Smooth muscle cell (in vitro differentiated cells): ENCODE results near the gene WDR64. TPM values are rescaled to one million over a fixed set of nuclear protein-coding genes. Genes with fewer than 3 reads are reported as not detected.

Source experiments
- DNase-seq: peaks from one replicate; lab custom pipeline; 2025; ENCODE audit not compliant: unreplicated experiment; lab: John Stamatoyannopoulos, UW
- H2AFZ ChIP-seq: fragments of 200-600 bp; sonication (generic); 2 replicates; pipeline ENCODE4 v1.6.0; 2016; ENCODE audit warnings: antibody characterized with exemption, low read depth, mild to moderate bottlenecking
- H3F3A ChIP-seq: fragments of 200-600 bp; sonication (generic); 2 replicates; pipeline ENCODE4 v1.6.0; 2017; ENCODE audit warnings: antibody characterized with exemption, low read depth
- H3K27ac ChIP-seq: fragments of 200-600 bp; sonication (generic); 2 replicates; pipeline ENCODE4 v1.5.1; 2016; ENCODE audit warnings: low read depth, mild to moderate bottlenecking
- H3K27me3 ChIP-seq: fragments of 200-600 bp; sonication (generic); 2 replicates; pipeline ENCODE4 v1.6.1; 2016; ENCODE audit warnings: low read depth, mild to moderate bottlenecking
- H3K36me3 ChIP-seq: fragments of 200-600 bp; sonication (generic); 2 replicates; pipeline ENCODE4 v1.5.1; 2016; ENCODE audit warnings: low read depth
- H3K4me1 ChIP-seq: fragments of 200-600 bp; sonication (generic); 2 replicates; pipeline ENCODE4 v1.5.1; 2016; ENCODE audit warnings: low read depth
- H3K4me2 ChIP-seq: fragments of 200-600 bp; sonication (generic); 2 replicates; pipeline ENCODE4 v1.6.0; 2016; ENCODE audit warnings: mild to moderate bottlenecking
- H3K4me3 ChIP-seq: fragments of 200-600 bp; sonication (generic); 2 replicates; pipeline ENCODE4 v1.5.1; 2016; ENCODE audit warnings: mild to moderate bottlenecking
- H3K79me2 ChIP-seq: fragments of 200-600 bp; sonication (generic); 2 replicates; pipeline ENCODE4 v1.6.0; 2016; ENCODE audit warnings: low read depth, mild to moderate bottlenecking
- H3K9ac ChIP-seq: fragments of 200-600 bp; sonication (generic); 2 replicates; pipeline ENCODE4 v1.6.0; 2016; ENCODE audit warnings: low read depth
- H3K9me3 ChIP-seq: fragments of 200-600 bp; sonication (generic); replicated peaks from 2 replicates; pipeline ENCODE4 v1.5.1; 2016; ENCODE audit warnings: low read depth
- H4K20me1 ChIP-seq: fragments of 200-600 bp; sonication (generic); 2 replicates; pipeline ENCODE4 v1.6.0; 2016; ENCODE audit warnings: low read depth
- WGBS: methylation state at CpG from one replicate; pipeline ENCODE4 v1.1.7; 2016; ENCODE audit warnings: low lambda C conversion rate; 5-methylcytosine and 5-hydroxymethylcytosine counted together
- polyA plus RNA-seq: library from polyadenylated mRNA; unstranded; fragments of >200 nt; fragmentation: Nextera tagmentation; extraction: Ambion mirVana; gene quantifications from 2 replicates; pipeline ENCODE4 v1.2.1, GENCODE V29; 2016
- total RNA-seq: library from RNA; depleted of rRNA; stranded (reverse); fragments of >200 nt; gene quantifications from 2 replicates; pipeline ENCODE4 v1.2.3, GENCODE V29; 2014
- TF ChIP-seq, protein P1 (sequence below): fragments of 200-600 bp; sonication (generic); IDR thresholded peaks from 2 replicates; pipeline ENCODE4 v1.5.1; 2017; ENCODE audit warnings: borderline replicate concordance, mild to moderate bottlenecking, antibody characterized with exemption; ENCODE audit not compliant: insufficient read depth, poor library complexity, severe bottlenecking

Gene WDR64
- total and polyA plus RNA-seq, 2 experiments from 2014 or later: not detected

DNA sequence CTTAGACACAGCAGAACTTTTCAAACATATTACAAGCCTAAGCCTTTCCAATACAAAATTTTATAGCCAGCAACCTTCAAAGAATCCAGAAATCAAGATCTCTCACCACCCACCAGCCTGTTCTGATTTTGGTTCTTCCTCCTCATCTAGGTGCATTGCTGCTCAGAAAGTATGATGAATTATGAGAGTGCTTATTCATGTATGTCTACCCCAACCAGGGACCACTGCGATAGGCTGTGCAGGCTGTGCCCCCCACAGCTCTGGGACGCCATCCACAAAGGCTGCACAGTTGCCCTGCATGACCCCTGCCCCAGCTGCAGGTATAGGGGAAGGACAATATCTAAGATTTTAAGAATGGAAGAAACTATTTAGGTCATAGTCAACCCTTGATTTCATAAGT lies 55.4 kb downstream of the WDR64 start:
- H4K20me1 ChIP-seq: no peaks in the 10 kb centered on the region
- no peaks in the 10 kb centered on the region for H3K79me2 ChIP-seq
- no peaks in the 10 kb centered on the region for H3K9me3 ChIP-seq
- no peak overlapping the region for H2AFZ ChIP-seq
- no peaks in the 10 kb centered on the region for H3K4me1 ChIP-seq
- H3K9ac ChIP-seq: no peak overlapping the region
- TF ChIP-seq, protein P1, sequence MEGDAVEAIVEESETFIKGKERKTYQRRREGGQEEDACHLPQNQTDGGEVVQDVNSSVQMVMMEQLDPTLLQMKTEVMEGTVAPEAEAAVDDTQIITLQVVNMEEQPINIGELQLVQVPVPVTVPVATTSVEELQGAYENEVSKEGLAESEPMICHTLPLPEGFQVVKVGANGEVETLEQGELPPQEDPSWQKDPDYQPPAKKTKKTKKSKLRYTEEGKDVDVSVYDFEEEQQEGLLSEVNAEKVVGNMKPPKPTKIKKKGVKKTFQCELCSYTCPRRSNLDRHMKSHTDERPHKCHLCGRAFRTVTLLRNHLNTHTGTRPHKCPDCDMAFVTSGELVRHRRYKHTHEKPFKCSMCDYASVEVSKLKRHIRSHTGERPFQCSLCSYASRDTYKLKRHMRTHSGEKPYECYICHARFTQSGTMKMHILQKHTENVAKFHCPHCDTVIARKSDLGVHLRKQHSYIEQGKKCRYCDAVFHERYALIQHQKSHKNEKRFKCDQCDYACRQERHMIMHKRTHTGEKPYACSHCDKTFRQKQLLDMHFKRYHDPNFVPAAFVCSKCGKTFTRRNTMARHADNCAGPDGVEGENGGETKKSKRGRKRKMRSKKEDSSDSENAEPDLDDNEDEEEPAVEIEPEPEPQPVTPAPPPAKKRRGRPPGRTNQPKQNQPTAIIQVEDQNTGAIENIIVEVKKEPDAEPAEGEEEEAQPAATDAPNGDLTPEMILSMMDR: no peak
- 100% methylated on average over 2 of the region's 2 CpGs for WGBS
- H3K36me3 ChIP-seq: no peaks in the 10 kb centered on the region
- H3F3A ChIP-seq: no peaks in the 10 kb centered on the region
- no peak for DNase-seq
- no peak overlapping the region for H3K4me3 ChIP-seq
- no peak overlapping the region for H3K4me2 ChIP-seq
- no peaks in the 10 kb centered on the region for H3K27me3 ChIP-seq
- peak overlapping the region; percentile 69 for H3K27ac ChIP-seq

DNA sequence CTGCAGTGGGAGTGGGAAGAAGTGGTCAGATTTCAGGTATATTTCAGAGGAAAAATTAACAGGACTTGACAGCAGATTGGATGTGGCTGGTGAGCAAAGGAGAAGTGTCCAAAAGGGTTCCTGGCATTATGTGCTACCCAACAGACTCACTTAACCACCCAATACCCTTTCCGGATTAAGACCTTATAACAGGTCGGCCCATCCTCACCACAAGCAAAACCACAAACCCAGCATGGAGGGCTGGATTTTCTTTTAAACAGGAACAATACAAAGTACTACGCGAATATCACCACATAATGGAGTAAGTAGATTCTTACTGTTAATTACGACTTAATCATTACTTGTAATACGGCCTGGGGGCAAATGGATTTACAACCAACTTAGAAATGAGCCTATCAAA lies 59.2 kb downstream of the WDR64 start:
- Histone ChIP-seq H3K4me1 (no peaks in the 10 kb centered on the region), H3K4me3 (no peak overlapping the region), H3K36me3 (no peaks in the 10 kb centered on the region), H3K4me2 (no peak overlapping the region), H3K27me3 (no peaks in the 10 kb centered on the region), H3K9ac (no peak overlapping the region), H3K79me2 (no peaks in the 10 kb centered on the region), H3F3A (no peaks in the 10 kb centered on the region), H2AFZ (no peak overlapping the region), H4K20me1 (no peaks in the 10 kb centered on the region), H3K27ac (no peak overlapping the region), H3K9me3 (no peaks in the 10 kb centered on the region)
- TF ChIP-seq, protein P1: no peak
- no peak for DNase-seq
- WGBS: 79% methylated on average over 6 of the region's 6 CpGs

DNA sequence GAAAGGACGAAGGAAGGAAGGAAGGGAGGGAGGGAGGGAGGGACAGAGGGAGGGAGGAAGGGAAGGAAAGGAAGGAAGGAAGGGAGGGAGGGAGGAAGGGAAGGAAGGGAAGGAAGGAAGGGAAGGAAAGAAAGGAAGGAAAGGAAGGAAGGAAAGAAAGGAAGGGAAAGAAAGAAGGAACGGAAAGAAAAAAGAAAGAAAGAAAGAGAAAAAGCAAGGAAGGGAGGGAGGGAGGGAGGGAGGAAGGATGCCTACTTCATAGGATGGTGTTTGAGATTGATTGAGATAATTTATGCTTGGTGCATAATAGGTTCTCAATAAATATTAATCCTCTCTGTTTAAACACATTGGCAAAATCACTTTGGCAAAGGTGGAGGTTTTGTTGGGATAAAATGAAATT lies 61.2 kb downstream of the WDR64 start:
- H3K4me1 ChIP-seq: no peaks in the 10 kb centered on the region
- no peak overlapping the region for H3K4me3 ChIP-seq
- H3K79me2 ChIP-seq: no peaks in the 10 kb centered on the region
- H3K27me3 ChIP-seq: no peaks in the 10 kb centered on the region
- H2AFZ ChIP-seq: no peak overlapping the region
- H3F3A ChIP-seq: no peaks in the 10 kb centered on the region
- DNase-seq: no peak
- TF ChIP-seq, protein P1: no peak
- H3K27ac ChIP-seq: no peak overlapping the region
- no peak overlapping the region for H3K9ac ChIP-seq
- H3K9me3 ChIP-seq: no peaks in the 10 kb centered on the region
- WGBS: no CpG with 5 or more reads among the region's 2 CpGs
- no peaks in the 10 kb centered on the region for H3K36me3 ChIP-seq
- no peak overlapping the region for H3K4me2 ChIP-seq
- no peaks in the 10 kb centered on the region for H4K20me1 ChIP-seq

DNA sequence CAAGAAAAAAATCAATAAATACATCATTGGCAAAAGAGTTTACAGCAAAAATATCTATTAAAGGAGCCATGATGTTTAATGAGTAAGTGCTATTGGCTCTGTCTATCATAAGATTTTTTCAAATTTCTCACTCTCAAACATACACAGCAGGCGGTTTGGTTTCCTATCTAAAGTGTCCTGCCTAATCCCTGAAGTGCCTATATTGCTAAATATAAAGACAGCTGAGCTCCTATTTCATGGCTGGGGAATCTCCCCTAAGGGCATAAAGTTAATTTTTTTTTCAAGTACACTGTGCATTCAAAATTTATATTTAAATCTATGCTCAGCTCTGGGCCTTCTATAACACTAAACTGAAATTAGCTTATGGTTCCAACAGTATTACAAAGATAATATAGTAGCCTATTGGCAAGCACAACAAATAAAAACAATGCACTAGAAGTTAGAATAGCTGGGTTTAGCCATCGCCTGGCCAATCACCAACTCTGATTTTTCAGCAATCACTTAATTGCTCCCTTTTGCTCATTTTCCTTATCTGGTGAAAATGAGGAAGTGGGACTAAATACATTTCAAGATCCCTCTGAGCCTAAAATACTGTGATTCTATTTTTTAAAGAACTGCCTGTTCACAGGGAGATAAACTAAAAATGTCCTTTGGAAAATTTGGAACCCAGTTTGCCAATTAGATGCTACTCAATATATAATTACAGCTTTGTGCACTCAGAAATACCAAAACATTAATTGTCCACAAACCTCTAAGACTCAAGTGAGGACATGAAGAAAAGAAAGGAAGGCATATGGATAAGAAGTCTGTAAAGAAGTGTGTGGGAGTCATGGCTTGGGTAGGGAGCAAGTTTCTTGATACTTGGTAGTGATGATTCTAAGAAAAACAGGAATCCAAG lies 62.5 kb downstream of the WDR64 start:
- no peaks in the 10 kb centered on the region for H4K20me1 ChIP-seq
- no peaks in the 10 kb centered on the region for H3K27me3 ChIP-seq
- H3K79me2 ChIP-seq: no peaks in the 10 kb centered on the region
- no peak for DNase-seq
- WGBS: 80% methylated on average over 2 of the region's 2 CpGs
- no peaks in the 10 kb centered on the region for H3F3A ChIP-seq
- TF ChIP-seq, protein P1: no peak
- H3K4me1 ChIP-seq: no peaks in the 10 kb centered on the region
- no peak overlapping the region for H2AFZ ChIP-seq
- no peak overlapping the region for H3K4me2 ChIP-seq
- H3K9ac ChIP-seq: no peak overlapping the region
- no peaks in the 10 kb centered on the region for H3K36me3 ChIP-seq
- no peak overlapping the region for H3K27ac ChIP-seq
- H3K4me3 ChIP-seq: no peak overlapping the region
- H3K9me3 ChIP-seq: no peaks in the 10 kb centered on the region
